NB4 (cell line): ENCODE results near the gene ARL5B.
"Not testable (repeated sequence)": the region's sequence is repeated elsewhere in the genome, so short reads cannot be mapped to it uniquely, and the experiment has no call there.

Source experiments
- CTCF ChIP-seq: IDR thresholded peaks from one replicate; pipeline ENCODE4 v1.5.1; 2012; ENCODE audit warnings: low read depth, low read length
- POLR2A ChIP-seq: IDR thresholded peaks from 2 replicates; pipeline ENCODE4 v1.6.1; 2011; ENCODE audit warnings: mild to moderate bottlenecking; ENCODE audit not compliant: insufficient read length; ENCODE audit errors: extremely low read depth

- not testable (repeated sequence) for TF ChIP-seq POLR2A, CTCF
Measured at GRCh38 chr10:18623671-18624070, 35.6 kb upstream of the ARL5B start.
